HL-60 (cell line): Measurements from ENCODE around the gene C5AR2.

Experiments
- CTCF ChIP-seq: IDR thresholded peaks from one replicate; pipeline ENCODE4 v1.5.1; 2011; ENCODE audit warnings: low read length, control low read depth, inconsistent platforms; ENCODE audit not compliant: insufficient read depth
- GABPA ChIP-seq: IDR thresholded peaks from 2 replicates; pipeline ENCODE4 v1.6.1; 2012; ENCODE audit warnings: low read depth
- POLR2AphosphoS5 ChIP-seq: IDR thresholded peaks from 2 replicates; pipeline ENCODE4 v1.6.1; 2012; ENCODE audit warnings: low read depth
- TF ChIP-seq, protein P1 (sequence below): IDR thresholded peaks from 2 replicates; pipeline ENCODE4 v1.6.1; 2012; ENCODE audit warnings: low read depth; ENCODE audit not compliant: insufficient replicate concordance

DNA sequence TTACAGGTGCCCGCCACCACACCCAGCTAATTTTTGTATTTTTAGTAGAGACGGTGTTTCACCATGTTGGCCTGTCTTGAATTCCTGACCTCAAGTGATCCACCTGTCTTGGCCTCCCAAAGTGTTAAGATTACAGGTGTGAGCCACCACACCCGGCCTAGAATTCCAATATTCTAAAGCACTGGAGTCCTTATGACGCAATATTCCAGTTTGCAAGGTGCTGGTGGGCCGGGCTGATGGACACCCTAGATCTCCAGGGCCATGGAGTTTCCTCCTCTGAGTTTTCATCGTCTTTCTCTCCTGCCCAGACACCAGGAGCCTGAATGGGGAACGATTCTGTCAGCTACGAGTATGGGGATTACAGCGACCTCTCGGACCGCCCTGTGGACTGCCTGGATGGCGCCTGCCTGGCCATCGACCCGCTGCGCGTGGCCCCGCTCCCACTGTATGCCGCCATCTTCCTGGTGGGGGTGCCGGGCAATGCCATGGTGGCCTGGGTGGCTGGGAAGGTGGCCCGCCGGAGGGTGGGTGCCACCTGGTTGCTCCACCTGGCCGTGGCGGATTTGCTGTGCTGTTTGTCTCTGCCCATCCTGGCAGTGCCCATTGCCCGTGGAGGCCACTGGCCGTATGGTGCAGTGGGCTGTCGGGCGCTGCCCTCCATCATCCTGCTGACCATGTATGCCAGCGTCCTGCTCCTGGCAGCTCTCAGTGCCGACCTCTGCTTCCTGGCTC is 8.7 kb downstream of the C5AR2 start:
- TF ChIP-seq CTCF = no peak
- TF ChIP-seq POLR2AphosphoS5 = no peak
- TF ChIP-seq, protein P1, sequence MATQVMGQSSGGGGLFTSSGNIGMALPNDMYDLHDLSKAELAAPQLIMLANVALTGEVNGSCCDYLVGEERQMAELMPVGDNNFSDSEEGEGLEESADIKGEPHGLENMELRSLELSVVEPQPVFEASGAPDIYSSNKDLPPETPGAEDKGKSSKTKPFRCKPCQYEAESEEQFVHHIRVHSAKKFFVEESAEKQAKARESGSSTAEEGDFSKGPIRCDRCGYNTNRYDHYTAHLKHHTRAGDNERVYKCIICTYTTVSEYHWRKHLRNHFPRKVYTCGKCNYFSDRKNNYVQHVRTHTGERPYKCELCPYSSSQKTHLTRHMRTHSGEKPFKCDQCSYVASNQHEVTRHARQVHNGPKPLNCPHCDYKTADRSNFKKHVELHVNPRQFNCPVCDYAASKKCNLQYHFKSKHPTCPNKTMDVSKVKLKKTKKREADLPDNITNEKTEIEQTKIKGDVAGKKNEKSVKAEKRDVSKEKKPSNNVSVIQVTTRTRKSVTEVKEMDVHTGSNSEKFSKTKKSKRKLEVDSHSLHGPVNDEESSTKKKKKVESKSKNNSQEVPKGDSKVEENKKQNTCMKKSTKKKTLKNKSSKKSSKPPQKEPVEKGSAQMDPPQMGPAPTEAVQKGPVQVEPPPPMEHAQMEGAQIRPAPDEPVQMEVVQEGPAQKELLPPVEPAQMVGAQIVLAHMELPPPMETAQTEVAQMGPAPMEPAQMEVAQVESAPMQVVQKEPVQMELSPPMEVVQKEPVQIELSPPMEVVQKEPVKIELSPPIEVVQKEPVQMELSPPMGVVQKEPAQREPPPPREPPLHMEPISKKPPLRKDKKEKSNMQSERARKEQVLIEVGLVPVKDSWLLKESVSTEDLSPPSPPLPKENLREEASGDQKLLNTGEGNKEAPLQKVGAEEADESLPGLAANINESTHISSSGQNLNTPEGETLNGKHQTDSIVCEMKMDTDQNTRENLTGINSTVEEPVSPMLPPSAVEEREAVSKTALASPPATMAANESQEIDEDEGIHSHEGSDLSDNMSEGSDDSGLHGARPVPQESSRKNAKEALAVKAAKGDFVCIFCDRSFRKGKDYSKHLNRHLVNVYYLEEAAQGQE = no peak
- no peak for TF ChIP-seq GABPA
